Activated naive CD4-positive, alpha-beta T cell (primary cell): ENCODE results near the gene RYR2.
"Not testable (repeated sequence)": the region's sequence is repeated elsewhere in the genome, so short reads cannot be mapped to it uniquely, and the experiment has no call there.

Source experiments
- DNase-seq, 4 experiments: peaks; one replicate each; lab custom pipeline; 2025; lab: John Stamatoyannopoulos, UW

RYR2 gene

DNA sequence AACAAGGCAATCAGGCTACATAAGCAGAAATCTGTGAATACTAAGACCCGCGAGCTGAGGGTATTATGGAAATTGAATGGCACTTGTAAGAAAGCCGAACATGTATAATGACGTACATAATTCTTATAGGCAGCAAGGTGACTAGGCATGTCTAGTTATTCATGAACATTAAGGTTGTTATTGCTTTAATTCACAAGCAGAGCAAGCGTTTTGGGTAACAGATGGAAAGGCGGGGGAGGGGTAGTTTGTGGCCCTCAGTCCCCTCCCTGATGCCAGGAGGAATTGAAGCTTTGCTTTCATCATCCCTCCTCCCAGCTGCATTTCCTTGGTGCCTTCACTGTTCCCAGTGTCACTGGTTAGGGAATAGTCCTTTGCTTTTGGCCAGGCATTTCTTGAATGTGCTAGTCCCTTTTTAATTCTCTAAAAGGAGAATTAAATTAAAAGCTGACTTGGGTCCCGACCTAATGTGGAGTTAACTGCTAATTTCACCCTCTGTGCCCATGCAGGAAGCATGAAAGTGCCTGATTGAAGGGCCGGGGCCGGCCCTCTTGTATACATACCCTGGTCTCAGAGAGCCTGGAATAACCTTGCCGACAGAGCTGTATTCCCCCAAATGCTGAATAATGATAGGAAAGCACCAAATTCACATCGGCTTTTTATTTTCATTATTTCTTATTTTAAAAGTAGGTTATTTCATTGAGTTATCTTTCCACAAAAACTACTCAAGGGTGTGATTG, 42.5 kb downstream of the RYR2 start:
- DNase-seq: no peak

DNA sequence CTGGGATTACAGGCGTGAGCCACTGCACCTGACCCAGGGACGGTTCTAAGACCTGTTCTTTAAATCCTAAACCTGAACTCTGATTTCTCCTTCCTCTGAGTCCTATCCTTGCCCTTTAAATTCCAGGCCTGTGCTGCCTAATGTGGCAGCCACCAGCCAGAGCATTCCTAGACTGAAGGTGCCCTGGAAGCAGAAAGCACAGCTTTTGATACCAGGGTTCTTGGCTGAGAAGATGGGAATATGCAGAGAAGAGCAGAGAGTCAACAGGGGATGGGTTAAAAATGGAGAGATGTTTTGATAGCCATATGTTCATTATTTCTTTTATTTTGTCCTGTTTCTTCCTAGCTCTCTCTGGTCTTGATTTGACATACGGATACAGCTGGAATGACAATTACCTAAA, 49.7 kb downstream of the RYR2 start:
- no peak for DNase-seq

- no peak for DNase-seq
Measured at GRCh38 chr1:237093691-237094090, 51.7 kb downstream of the RYR2 start.

DNA sequence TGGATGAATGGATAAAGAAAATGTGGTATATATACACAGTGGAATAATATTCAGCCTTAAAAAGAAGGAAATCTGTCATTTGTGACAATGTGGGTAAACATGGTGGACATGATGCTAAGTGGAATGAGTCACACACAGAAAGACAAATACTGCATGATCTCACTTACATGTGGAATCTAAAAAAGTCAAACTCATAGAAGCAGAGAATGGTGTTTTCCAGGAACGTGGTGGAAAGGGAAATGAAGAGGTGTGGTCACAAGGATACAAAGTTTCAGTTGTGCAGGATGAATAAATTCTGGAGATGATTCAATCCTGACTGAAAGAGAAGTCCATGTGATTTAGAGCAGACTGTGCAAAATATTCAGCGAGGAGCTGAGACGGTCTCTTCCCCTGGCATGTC, 56.6 kb downstream of the RYR2 start:
- DNase-seq: no peak

GRCh38 chr1:237103021-237103420, 61.0 kb downstream of the RYR2 start:
- no peak for DNase-seq

GRCh38 chr1:237104096-237104495, 62.1 kb downstream of the RYR2 start:
- DNase-seq: no peak

DNA sequence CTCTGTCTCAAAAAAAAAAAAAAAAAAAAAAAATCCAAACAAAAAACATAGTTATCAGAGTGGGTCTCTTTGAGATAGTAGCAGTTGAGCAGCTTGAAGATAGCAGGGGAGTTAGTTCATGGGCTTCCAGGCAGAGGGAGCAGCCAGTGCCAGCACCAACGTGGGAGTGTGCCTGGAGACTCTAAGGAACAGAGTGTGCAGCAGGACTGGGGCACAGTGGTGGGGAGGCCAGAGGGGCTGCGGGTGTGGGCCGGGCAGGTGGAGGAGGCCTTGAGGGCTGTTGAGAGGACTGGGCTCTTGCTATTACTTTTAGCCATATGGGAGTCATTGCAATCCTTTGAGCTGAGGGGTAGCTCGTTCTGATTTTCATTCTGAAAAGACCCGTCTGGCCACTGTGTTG, 63.8 kb downstream of the RYR2 start:
- DNase-seq: no peak

DNA sequence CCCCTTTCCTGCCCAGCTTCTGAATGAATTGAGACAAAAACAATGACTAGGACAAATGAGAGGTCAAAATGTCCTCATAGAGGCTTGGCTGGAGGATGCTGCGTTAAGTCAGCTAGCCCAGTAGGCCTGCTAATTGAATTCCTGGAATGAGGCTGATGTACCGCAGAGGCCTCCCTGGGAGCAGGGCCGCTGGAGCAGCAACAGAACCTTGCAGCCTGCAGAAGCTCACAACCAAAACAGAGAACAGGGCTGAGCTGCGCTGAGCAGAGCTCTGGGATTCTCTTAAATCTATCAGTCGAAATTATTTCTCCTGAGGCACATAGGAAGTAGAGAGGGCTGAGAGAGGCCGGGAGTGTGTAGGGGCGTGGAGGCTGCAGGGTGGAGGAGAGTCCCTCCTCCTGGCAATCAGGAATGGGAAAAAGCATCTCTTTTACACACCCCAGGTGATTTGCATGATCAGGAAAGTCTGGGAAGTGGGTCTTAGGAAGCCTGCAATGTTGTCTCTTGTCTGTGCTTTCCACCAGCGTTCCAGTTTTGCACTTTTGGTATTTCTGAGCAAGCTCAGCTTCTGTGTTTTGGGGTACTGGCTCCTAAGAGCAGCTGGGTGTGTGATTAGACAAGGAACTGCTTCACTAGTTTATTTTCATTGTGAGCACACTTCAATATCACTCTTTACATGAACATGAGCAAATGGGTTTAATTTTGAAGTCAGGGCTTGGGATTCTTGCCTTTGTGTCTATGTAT, 66.5 kb downstream of the RYR2 start:
- DNase-seq: no peak

GRCh38 chr1:237111807-237112206, 69.8 kb downstream of the RYR2 start:
- DNase-seq: no peak

DNA sequence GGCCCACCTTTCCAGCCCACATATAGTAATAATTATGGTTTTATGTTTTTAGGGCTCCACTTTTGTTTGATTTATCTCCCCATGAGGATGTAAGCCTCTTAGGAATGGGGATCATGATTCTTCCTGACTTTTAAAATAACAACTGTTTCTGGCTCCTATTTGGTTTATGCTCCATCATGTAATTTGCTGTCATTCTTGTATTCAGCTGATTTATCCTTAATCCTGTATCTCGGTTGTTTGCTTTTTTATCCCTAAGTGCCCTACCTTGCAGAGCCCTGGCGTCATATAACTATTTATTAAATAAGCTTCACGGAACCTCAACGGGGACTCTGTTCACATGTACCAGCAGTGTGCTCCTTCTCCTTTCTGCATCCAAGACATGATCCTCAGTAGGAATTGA, 70.7 kb downstream of the RYR2 start:
- DNase-seq: no peak

DNA sequence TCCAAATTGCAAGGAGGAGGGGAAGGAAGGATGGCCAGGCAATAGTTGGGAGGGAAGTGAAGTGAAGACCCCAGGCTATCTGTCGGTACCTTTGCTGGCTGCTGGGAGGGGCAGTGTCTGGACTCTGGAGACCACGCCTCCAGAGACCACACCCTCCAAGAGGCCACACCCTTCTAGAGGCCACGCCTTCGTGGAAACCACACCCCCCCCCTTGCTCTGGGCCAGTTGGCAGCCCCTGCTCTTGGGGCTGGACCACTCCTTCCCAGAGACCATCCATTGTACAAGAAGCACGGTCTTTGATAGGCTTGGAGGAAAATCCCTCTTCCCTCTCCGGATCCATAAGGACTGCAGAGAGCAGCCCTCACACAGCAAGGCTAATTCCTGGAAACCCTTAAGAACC, 73.1 kb downstream of the RYR2 start:
- no peak for DNase-seq

GRCh38 chr1:237119091-237119490, 77.1 kb downstream of the RYR2 start:
- no peak for DNase-seq

DNA sequence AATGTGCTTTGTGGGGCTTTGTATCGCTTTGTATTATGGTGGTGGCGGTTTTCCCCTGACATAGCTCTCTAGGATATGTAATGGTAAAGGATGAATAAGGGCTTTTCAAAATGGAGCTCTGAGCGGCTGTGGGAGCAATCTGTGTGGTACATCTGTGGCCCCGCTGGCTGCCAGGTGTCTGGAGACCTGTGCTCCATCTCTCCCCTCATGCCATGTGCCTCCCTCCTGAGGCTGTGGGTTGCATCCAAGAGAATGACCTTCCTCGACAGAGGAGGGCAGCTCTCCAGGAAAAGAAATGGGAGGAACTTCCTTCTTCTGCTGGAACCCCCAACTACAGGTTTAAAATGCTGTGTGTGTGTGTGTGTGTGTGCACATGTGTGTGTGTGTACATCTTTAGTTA, 78.7 kb downstream of the RYR2 start:
- DNase-seq: no peak

- DNase-seq: no peak
Measured at GRCh38 chr1:237124856-237125462, 83.0 kb downstream of the RYR2 start.

DNA sequence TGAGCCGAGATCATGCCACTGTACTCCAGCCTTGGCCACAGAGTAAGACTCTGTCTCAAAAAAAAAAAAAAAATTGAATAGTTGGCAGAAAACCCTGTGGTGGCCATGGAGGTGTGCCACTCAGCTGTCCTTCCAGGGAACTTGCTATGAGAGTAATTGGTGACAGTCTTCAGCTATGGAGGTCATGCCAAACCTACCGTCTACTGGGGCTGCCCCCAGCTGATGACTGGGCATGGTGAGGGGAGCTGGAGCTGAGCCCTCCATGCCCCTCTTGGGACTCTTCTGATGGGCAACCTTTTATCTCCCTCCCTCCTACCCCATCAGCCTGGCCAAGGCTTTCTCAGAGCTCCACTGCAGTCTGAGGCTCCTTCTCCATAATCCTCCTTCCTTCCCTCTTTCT, 84.2 kb downstream of the RYR2 start:
- no peak for DNase-seq

DNA sequence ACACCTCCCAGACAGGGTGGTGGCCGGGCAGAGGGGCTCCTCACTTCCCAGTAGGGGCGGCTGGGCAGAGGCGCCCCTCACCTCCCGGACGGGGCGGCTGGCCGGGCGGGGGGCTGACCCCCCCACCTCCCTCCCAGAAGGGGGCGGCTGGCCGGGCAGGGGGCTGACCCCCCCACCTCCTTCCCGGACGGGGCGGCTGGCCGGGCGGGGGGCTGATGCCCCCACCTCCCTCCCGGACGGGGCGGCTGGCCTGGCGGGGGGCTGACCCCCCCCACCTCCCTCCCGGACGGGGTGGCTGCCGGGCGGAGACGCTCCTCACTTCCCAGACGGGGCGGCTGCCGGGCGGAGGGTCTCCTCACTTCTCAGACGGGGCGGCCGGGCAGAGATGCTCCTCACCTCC, 85.3 kb downstream of the RYR2 start:
- DNase-seq: not testable (repeated sequence)

GRCh38 chr1:237133921-237134320, 91.9 kb downstream of the RYR2 start:
- no peak for DNase-seq

DNA sequence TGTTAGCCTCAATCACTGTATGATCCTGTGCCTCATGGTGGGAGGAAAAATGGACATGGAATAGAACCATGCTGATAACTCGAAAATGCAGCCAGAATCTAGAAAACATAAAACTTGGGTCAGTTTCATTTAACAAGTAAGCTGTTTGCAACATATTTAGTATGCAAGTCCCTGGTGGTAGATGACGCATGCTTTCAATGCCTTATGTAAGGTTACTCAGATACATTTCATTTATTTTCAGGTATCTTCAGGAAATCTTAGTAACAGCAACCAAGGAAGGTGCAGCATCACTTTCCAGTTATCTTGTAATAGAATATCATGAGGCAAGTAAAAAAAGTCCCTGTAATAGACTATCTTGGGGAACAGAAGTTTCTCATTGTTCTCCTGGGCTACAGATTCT, 92.9 kb downstream of the RYR2 start:
- DNase-seq: no peak

GRCh38 chr1:237138551-237138950, 96.6 kb downstream of the RYR2 start:
- no peak for DNase-seq

DNA sequence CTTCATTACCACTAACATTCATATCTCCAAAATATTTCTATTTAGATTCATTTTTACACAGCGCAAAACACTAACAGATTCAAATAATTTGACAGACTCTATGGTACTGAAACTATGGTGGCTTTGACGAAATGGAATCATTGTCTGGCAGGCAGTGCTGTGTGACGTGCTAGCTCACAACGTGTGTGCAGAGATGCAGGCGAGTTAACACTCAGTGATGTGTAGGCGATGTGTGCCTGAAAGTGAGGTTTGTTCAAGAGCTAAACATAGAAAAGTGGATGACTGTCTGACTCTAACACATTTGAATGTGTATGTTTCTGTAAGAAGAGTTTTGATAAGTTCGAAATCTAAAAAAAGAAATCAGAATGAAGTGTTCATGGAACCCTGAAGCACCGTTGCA, 97.7 kb downstream of the RYR2 start:
- DNase-seq: no peak

DNA sequence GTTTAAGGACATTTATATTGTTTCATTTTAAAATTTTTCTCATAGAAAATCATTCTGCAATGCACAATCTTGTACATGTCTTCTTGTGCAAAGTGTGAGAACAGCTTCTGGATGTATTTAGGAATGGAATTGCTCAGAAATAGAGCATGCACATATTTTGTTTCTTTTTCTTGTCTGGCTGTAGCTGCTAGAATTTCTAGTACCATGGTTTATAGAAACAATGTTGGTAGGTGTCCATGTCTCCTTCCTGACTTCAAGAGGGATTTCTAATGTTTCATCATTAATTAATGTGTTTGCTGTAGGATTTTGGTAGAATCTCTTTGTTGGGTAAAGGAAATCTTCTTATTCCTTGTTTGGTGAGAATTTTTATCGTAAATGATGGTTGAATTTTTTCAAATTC, 99.0 kb downstream of the RYR2 start:
- no peak for DNase-seq

GRCh38 chr1:237141502-237141901, 99.5 kb downstream of the RYR2 start:
- DNase-seq: no peak

DNA sequence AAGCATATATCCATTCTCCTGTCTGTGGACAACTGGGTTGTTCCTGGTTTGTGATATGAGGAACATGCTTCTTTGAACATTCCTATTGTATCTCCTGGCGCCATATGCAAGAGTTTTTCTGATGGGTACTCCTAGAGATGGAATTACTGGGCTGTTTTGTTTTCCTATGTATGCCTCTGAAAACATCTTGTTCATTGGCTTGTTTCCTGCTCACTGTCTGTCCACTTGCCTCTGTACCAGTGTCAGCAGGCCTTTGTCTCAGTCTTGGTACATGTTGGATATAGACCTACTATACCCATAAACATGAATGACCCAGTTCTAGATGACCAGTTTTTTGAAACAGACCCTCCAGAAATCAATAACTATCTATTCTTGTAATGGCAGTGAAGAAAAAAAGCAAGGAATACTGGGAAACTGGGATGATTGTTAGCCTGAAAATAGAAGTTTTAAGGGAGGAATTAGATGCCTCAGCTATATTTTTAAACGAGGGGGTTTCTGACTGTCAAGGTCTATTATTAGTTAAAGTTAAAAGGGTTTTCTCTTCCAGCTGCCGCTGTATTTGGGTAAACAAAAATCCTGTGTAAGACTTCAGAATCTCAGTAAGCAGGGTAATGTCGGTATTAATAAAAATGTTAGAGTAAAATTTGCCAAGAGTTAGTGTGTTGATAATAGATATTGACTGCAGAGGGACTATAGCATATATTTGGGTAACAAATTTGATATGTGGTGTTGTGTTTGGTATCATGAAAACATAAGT, 103.6 kb downstream of the RYR2 start:
- no peak for DNase-seq
